SKM-1 treated with dmso at 0.1 percent for 144 hours (cell line): ENCODE data around the gene IL22.

ENCODE experiments used
- DNase-seq: peaks from one replicate; lab custom pipeline; 2025; ENCODE audit not compliant: unreplicated experiment; lab: John Stamatoyannopoulos, UW

Gene IL22

DNA sequence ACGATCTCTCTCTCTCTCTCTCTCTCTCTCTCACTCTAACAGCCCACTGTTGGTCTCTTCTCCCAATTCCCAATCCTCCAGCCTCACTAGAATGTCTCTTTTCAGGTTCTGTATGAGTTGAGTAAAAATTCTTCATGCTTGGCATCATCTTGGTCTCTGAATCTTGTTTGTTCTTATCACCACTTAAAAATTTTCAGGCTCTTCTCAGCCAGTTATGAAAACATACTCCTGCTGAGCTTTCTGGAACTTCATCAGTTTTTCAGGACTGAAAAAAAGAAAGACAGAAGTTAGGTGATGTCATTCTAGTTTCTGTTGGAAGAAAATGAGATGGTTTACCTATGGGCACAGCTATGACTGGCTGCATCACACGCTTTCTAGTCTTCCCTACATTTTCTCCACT, 11.5 kb upstream of the IL22 start:
- no peak for DNase-seq

- no peak for DNase-seq
These were observed 10.9 kb upstream of the IL22 start for GRCh38 chr12:68264158-68264855.

DNA sequence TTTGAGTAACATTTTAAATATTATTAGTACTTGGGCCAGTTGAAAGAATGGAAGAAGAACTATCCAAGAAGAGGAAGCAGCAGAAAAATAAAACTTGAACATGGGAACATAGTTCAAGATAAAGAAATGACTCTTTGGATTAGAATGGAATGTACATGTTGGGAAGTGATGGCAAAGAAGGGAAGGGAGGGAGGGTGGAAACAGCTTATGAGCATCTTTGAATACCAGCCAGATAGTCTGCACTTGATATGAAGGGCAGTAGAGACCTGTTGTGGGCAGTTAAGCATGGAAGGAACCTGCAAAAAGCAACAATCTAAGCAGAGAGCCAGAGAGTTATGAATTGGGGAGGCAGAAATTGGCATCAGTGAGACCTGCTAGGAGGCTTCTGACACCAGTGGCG, 10.0 kb upstream of the IL22 start:
- DNase-seq = no peak

DNA sequence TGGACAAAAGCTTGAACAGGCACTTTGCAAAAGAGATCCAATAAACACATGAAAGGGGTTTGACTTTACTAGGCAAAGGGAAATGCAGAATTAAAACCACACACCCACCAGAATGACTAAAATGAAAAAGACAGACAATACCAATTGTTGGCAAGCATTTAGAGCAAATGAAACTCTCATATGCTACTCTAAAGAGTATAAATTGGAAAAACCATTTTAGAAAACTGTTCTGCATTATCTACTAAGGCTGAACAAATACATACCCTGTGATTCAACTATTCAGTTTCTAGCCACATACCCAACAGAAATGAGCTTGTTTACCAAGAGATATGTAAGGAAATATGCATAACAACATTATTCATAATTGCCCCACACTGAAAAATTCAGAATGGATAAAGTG, 8.5 kb upstream of the IL22 start:
- DNase-seq = no peak

DNA sequence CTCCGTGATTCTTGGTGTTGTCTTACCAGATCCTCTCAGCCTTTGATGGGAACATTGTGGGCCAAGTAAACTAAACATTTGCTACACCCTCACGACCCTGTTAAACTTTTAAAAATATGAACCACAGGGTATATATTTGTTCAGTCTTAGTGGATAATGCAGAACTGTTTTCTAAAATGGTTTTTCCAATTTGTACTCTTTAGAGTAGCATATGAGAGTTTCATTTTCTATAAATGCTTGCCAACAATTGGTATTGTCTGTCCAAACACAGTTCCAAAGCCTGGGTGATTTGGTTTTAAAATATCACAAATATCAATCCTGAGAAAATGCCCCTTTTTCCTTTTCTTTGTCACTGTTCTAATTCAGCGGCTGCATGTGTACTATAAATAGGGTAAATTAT, 6.7 kb upstream of the IL22 start:
- DNase-seq = no peak

DNA sequence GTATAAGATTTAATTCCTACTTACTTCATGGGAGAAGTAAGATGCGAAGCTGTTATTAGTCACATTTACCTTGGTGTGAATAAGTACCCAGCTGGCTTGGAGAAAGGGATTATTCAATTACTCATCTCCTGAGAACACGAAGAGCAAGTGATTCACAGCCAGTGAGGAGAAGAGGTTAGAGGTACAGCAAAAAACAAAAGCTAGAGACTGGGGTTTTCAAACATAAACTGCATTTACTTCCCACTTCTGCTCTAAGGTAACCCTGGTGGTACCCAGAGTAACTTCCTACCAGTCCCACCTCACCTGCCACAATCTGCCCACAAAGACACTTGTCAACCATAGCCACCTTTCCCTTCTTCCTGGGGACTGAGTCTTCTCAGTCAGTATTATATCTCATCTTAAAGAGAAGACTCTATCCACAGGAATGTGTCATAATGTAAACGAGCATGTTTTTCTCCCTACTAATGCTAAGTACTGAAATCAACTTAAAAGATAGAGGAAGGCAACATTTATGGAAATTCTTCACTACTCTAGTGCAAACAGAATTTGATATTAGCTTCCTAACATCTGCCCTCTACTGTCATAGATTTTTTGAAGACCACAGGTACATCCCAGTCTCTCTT, 6.0 kb upstream of the IL22 start:
- no peak for DNase-seq

- no peak for DNase-seq
These were observed 1.3 kb downstream of the IL22 start for GRCh38 chr12:68252077-68252476.

DNA sequence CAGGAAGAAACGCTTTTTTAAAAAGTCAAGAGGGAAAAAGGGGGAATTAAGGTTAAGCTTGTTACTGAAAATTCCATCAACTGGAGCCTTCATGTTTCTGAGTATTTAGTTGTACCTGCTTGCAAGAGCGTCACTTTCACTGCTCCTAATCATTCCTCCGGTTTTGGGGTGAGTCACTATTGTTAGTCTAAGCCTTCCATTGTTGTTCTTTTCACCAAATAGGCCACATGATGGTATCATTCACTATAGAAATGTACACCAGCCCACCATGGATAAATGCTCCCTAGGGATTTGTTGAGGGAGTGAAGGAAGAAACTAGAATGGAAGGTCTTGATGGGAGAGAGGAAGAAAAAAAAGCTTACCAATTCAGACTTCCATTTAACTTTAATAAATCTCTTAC, 3.0 kb downstream of the IL22 start:
- no peak for DNase-seq

- DNase-seq = no peak
These were observed 5.6 kb downstream of the IL22 start for GRCh38 chr12:68247785-68248184.

DNA sequence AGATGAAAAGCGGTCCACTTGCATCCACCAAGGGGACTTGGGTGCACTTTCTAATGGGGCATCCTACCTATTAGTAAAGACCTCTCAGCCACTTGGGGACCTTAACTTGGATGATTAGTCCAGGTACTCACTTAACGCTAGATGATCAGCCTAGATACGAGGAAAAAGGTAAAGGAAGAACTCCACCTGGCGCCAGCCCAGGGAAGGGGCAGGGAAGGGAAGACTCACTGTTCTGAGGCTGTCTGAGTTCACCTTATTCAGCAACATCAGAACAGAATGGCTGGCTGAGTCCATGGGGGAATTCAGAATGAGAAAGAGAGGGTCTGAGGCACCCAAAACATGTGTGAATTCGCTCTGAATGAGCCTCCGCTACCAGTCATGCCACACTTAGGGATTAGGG, 7.1 kb downstream of the IL22 start:
- DNase-seq = no peak

GRCh38 chr12:68245180-68246021, 8.0 kb downstream of the IL22 start:
- no peak for DNase-seq

DNA sequence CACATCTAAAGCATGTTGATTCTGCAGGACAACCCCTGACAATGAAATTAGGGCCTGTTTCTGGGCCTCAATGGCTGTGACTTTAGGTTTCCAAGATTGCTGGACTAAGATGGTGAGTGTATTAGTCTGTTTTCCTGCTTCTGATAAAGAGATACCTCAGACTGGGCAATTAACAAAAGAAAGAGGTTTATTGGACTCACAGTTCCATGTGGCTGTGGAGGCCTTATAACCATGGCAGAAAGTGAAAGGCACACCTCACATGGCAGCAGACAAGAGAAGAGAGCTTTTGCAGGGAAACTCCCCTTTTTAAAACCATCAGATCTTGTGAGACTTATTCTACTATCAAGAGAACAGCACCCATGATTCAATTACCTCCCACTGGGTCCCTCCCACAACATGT, 10.6 kb downstream of the IL22 start:
- DNase-seq = no peak

GRCh38 chr12:68240975-68241374, 12.4 kb downstream of the IL22 start:
- DNase-seq = no peak

- DNase-seq = no peak
These were observed 13.3 kb downstream of the IL22 start for GRCh38 chr12:68240079-68240478.

DNA sequence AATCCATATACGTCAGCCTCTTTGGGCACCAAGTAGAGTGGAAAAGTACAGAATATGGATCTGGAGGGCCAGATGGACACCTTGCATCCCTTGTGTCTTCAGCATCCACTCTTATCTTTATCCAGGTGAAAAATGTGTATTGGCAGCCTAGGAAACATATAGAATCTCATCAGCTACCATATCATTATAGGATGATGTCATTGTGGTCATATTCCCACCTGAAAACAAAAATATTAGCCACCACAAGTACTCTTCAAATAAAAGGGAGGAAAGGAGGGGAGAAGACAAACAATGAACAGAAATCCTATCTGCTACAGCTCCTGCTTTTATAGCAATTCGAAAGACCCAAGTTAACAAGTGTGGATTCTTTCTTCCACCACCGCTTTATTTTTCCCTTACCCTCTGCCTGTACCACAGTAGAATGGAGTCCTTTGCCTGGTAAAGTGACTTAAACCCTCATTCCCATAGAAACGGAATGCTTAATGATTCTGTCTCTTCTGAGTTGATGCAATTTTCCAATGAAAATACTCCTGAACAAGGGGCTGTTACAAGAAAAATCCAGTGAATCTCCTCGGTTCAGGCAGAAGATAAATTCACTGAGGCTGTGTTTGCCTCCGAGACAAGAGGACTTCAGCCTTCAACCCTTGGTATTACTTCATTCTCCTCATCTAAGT, 14.0 kb downstream of the IL22 start:
- DNase-seq = no peak

DNA sequence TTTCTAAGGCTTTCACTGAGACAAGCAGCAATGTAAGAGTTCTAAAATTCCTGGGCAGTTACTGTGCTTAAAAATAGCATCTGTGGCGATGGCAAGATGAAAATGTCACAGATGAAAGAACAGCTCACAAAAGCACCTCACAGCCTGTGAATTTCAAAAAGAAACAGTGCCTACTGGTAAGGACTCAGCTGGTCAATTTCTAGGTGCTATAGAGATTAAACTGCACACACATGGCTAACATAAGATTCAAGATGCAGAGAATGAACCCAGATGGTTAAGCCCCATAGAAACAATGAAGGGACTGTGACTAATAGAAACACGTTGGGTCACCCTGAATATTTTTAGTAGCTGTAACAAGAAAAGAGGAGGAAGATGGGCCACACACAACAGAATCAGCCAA, 15.8 kb downstream of the IL22 start:
- no peak for DNase-seq

DNA sequence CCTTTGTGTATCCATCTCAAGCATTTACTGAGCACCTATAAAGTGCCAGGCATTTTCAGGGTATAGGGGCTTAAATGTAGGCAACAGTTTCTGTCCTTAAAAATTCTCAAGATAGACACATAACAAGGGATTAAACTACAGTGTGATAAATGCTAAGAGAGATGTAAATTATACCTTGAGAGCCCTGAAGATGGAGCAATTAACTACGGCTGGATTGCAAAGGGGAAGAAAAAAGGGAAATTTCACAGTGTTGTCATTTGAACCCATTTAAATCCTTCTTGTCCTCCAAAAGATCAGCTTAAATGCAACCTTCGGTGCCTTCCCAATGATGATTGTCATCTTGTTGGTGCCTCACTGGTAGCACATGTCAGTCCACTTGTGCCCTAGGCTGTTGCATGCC, 16.3 kb downstream of the IL22 start:
- no peak for DNase-seq

- no peak for DNase-seq
These were observed 16.9 kb downstream of the IL22 start for GRCh38 chr12:68236421-68237059.

- DNase-seq = no peak
These were observed 17.8 kb downstream of the IL22 start for GRCh38 chr12:68235576-68235975.

DNA sequence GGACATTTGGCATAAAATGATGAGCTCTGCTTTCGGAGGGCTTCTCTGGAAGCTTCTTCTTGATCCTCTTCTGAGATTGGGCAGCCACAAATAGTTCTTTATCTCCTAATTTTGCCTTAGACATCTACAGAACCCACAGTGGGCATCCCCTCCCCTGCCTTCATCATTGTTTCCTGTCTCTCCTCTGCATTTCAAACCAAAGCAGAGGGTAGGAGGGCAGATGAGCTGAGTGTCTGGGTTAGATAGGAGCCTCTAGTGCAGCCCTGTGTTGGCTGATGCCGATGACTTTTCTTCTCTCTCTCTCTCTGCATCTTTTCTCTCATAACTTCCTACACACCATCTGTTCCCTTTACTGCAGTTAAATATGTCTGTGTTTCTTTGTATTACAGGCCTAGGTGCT, 19.3 kb downstream of the IL22 start:
- DNase-seq = no peak

DNA sequence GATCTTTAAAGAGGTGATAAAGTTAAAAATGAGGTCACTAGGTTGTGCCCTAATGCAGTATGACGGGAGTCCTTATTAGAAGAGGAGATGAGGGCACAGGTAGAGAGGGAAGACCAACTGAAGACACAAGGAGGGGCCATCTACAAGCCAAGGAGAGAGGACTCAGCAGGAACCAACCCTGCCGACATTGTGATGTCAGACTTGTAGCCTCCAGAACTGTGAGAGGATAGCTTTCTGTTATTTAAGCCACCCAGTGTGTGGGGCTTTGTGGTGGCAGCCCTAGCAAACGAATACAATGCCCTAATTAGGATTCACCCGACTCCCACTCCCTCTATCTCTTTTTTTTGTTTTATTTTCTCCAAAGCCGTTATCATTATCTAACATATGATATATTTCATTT, 19.9 kb downstream of the IL22 start:
- DNase-seq = no peak
